K562 (cell line): ENCODE data around the gene COL15A1. TPM values are rescaled to one million over a fixed set of nuclear protein-coding genes. Genes with fewer than 3 reads are reported as not detected.

Experiments used
- ATAC-seq: fragments of 200-7000 bp; cut with Tn5 transposase; 3 replicates; pipeline ENCODE4 v1.9.1; 2020; ENCODE audit warnings: moderate library complexity
- BruUV-seq: library from RNA; stranded (reverse); fragments of 400-500 nt; replicated peaks from 2 replicates; lab custom pipeline; 2021; lab: Mats Ljungman, UMichigan
- CTCF ChIA-PET: fragments of 300-600 bp; formaldehyde crosslinking; extraction: SDS; loops from one replicate; lab custom pipeline; 2021; ENCODE audit warnings: low intra/inter-chr PET ratio; lab: Yijun Ruan, JAX
- POLR2A ChIA-PET: fragments of 300-600, 350-650 bp; sonication (Branson Sonifier 250); formaldehyde crosslinking; extraction: SDS; loops from one replicate; lab custom pipeline; 2021; ENCODE audit warnings: antibody characterized with exemption, inconsistent platforms; lab: Yijun Ruan, JAX
- DNase-seq, 4 experiments: peaks; one replicate each; pipeline versions ENCODE4 v3.0.0 to v3.0.0-alpha.2; 2011 to 2018; ENCODE audit warnings: low spot score in 3 of 4, mixed read lengths in 3 of 4; ENCODE audit errors: extremely low read depth in 1 of 4
- FAIRE-seq: peaks from 2 replicates; lab custom pipeline; 2011; peaks lifted over from hg19 to GRCh38; lab: Jason Lieb, UNC
- H2AFZ ChIP-seq: 2 replicates; pipeline ENCODE4 v1.6.0; 2011; ENCODE audit warnings: low read depth, low read length, control low read depth, inconsistent platforms
- H3K27ac ChIP-seq: fragments of 200-600 bp; 3 replicates; pipeline ENCODE4 v1.8.0; 2011; ENCODE audit warnings: low read depth, mild to moderate bottlenecking, control low read depth, inconsistent platforms, low read length, moderate library complexity, mixed read lengths; ENCODE audit errors: extremely low read depth
- H3K27me3 ChIP-seq, 2 experiments: fragments of 300-600 bp in 1 of 2; 2 replicates in 1 of 2; 3 replicates in 1 of 2; pipeline versions ENCODE4 v1.6.0 to v1.8.0; 2011; ENCODE audit warnings: inconsistent platforms in 2 of 2, low read length in 2 of 2, mild to moderate bottlenecking in 1 of 2, mixed read lengths in 1 of 2, moderate library complexity in 1 of 2; ENCODE audit not compliant: control insufficient read depth in 2 of 2, insufficient read depth in 2 of 2
- H3K36me3 ChIP-seq: fragments of 300-600 bp; 3 replicates; pipeline ENCODE4 v1.8.0; 2011; ENCODE audit warnings: mild to moderate bottlenecking, low read length, inconsistent platforms; ENCODE audit not compliant: control insufficient read depth, insufficient read depth
- H3K4me1 ChIP-seq, 2 experiments: fragments of 200-600 bp in 1 of 2; replicated peaks in 1 of 2; 2 replicates in 1 of 2; 3 replicates in 1 of 2; pipeline versions ENCODE4 v1.5.1 to v1.8.0; 2011; ENCODE audit warnings: inconsistent platforms in 2 of 2, low read length in 2 of 2, mild to moderate bottlenecking in 1 of 2, mixed read lengths in 1 of 2, moderate library complexity in 1 of 2; ENCODE audit not compliant: control insufficient read depth in 2 of 2, insufficient read depth in 2 of 2
- H3K4me2 ChIP-seq: 2 replicates; pipeline ENCODE4 v1.6.1; 2011; ENCODE audit warnings: low read length, control low read depth, inconsistent platforms, mixed read lengths; ENCODE audit not compliant: insufficient read depth
- H3K4me3 ChIP-seq: fragments of 200-600 bp; sonication (generic), shearing (Covaris generic); 2 replicates; pipeline ENCODE4 v1.5.1; 2016; ENCODE audit warnings: control low read depth, inconsistent platforms
- H3K79me2 ChIP-seq: fragments of 200-600 bp; 3 replicates; pipeline ENCODE4 v1.8.0; 2011; ENCODE audit warnings: low read length, inconsistent platforms; ENCODE audit not compliant: control insufficient read depth, insufficient read depth
- H3K9ac ChIP-seq, 2 experiments: 2 replicates each; pipeline versions ENCODE4 v1.6.0 to v1.6.1; 2011; ENCODE audit warnings: low read depth in 2 of 2, low read length in 2 of 2, control low read depth in 1 of 2, inconsistent platforms in 1 of 2, mild to moderate bottlenecking in 1 of 2, mixed read lengths in 1 of 2; ENCODE audit not compliant: insufficient read depth in 1 of 2
- H3K9me1 ChIP-seq: one replicate; pipeline ENCODE4 v1.6.0; 2011; ENCODE audit warnings: inconsistent platforms, mild to moderate bottlenecking, low read length, moderate library complexity; ENCODE audit not compliant: control insufficient read depth, insufficient read depth
- H3K9me3 ChIP-seq: replicated peaks from 2 replicates; pipeline ENCODE4 v1.5.1; 2011; ENCODE audit warnings: low read depth, low read length, inconsistent platforms; ENCODE audit not compliant: control insufficient read depth, insufficient read depth
- H4K20me1 ChIP-seq: replicated peaks from 2 replicates; pipeline ENCODE4 v1.6.1; 2011; ENCODE audit warnings: low read length, inconsistent platforms, mixed read lengths; ENCODE audit not compliant: control insufficient read depth, insufficient read depth
- CCAR2 ChIP-seq: fragments of 200-400 bp; formaldehyde crosslinking; IDR thresholded peaks from 2 replicates; pipeline ENCODE4 v1.6.1; 2017; ENCODE audit warnings: mild to moderate bottlenecking, low read depth, low read length
- PPARD ChIP-seq: fragments of 250-450 bp; sonication (Bioruptor Pico); IDR thresholded peaks from 2 replicates; pipeline ENCODE4 v1.8.0; 2022; ENCODE audit warnings: inconsistent platforms, mild to moderate bottlenecking, moderate library complexity
- PRDM10 ChIP-seq: fragments of 450-650 bp; IDR thresholded peaks from 2 replicates; pipeline ENCODE4 v1.6.1; 2018; ENCODE audit not compliant: partially characterized antibody
- RBM22 ChIP-seq: fragments of 200-400 bp; formaldehyde crosslinking; IDR thresholded peaks from 2 replicates; pipeline ENCODE4 v1.6.1; 2018; ENCODE audit warnings: low read length, low read depth; ENCODE audit not compliant: poor library complexity, severe bottlenecking
- TAF9B ChIP-seq: fragments of 450-650 bp; IDR thresholded peaks from 2 replicates; pipeline ENCODE4 v1.6.1; 2018; ENCODE audit warnings: mild to moderate bottlenecking; ENCODE audit not compliant: partially characterized antibody
- USF2 ChIP-seq: sonication (generic); formaldehyde crosslinking; IDR thresholded peaks from 2 replicates; pipeline ENCODE4 v1.5.0; 2020; ENCODE audit warnings: missing genetic modification reagents
- ZNF263 ChIP-seq: sonication (generic); formaldehyde crosslinking; IDR thresholded peaks from 2 replicates; pipeline ENCODE4 v1.8.0; 2022; ENCODE audit warnings: mild to moderate bottlenecking, missing genetic modification reagents, borderline replicate concordance
- WGBS: fragments of 100-300 bp; shearing (Covaris generic); methylation state at CpG from one replicate; pipeline ENCODE4 v1.1.6; 2016; ENCODE audit warnings: low coverage, mixed read lengths; ENCODE audit not compliant: insufficient coverage; ENCODE audit errors: missing lambda C conversion rate; 5-methylcytosine and 5-hydroxymethylcytosine counted together
- in situ Hi-C: fragments of 300-500 bp; cut with MboI; formaldehyde crosslinking; loops from 4 replicates; pipeline ENCODE4 v1.15.0; 2018; ENCODE audit warnings: inconsistent platforms, mixed read lengths
- intact Hi-C: fragments of 100-400 bp; cut with micrococcal nuclease; formaldehyde crosslinking; loops from 2 replicates; pipeline ENCODE4 v1.14.2; 2022
- polyA plus RNA-seq, 8 experiments: library from polyadenylated mRNA; depleted of rRNA in 4 of 8; stranded (reverse) in 5 of 8; unstranded in 3 of 8; fragments of >200 nt; fragmentation: Nextera tagmentation in 2 of 8; fragmentation: Illumina TruSeq in 1 of 8; extraction: Ambion mirVana in 2 of 8; extraction: Trizol in 1 of 8; gene quantifications; 2 replicates each; pipeline versions ENCODE4 v1.2.1 to v1.2.3, GENCODE V29; 2011 to 2014; ENCODE audit warnings: inconsistent platforms in 1 of 8, missing spikeins in 1 of 8
- total RNA-seq, 7 experiments: library from RNA; depleted of rRNA in 6 of 7; stranded (reverse); fragments of >200 nt in 6 of 7; fragmentation: Illumina TruSeq in 2 of 7; extraction: Trizol in 2 of 7; gene quantifications; 2 replicates each; pipeline versions ENCODE4 v1.2.1 to v1.2.3, GENCODE V29; 2011 to 2021; ENCODE audit warnings: low replicate concordance in 1 of 7

COL15A1 gene
- total and polyA plus RNA-seq, 9 of the 15 experiments (the other 6 are each of a cell fraction or from before 2014, with no cell fraction given), result 0.46 to 5.1 (median 2.6) TPM

DNA sequence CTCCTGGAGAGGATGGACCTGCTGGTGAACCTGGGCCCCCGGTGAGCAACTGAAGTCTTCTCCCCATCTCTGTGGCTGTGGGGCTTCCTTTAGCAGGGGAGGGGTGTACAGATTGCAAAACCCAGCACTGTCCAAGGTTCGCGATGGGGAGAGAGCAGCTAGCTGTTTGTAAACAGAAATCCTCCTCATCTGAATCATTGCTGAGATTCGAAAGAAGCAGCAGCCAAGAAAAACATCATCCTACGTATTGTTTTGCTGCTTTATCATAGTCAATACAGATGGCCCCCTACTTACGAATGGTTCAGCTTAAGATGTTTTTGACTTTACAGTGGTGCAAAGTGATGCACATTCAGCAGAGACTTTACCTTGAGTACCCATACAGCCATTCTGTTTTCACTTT, 81.3 kb downstream of the COL15A1 start:
- Histone ChIP-seq H3K27me3 (no peaks in the 10 kb centered on the region), H3K4me3 (no peak overlapping the region), H2AFZ (no peak overlapping the region), H3K4me1 (peaks cover 9 to 15% of the 10 kb centered on the region in 2 experiments; a peak in 4 of 5 replicates), H3K79me2 (no peaks in the 10 kb centered on the region), H3K27ac (no peak overlapping the region), H3K9me3 (no peaks in the 10 kb centered on the region), H3K9me1 (no peaks in the 10 kb centered on the region), H3K36me3 (no peaks in the 10 kb centered on the region), H3K9ac (no peak overlapping the region), H3K4me2 (no peak overlapping the region), H4K20me1 (no peaks in the 10 kb centered on the region)
- in situ Hi-C loops, result no loop called here
- ATAC-seq, result no peak
- DNase-seq, result no peak
- no peak for FAIRE-seq
- BruUV-seq, result no TSS peak
- intact Hi-C loops, result loop anchor here (5.0 kb wide), 1 partner anchor 52 kb away; no protein-coding TSS in a partner anchor
- ChIA-PET CTCF (no interaction called here), POLR2A (interaction anchor here (0.6 kb wide), 1 partner anchor 9 kb away, joined by 3 read pairs; no protein-coding TSS in a partner anchor)
- TF ChIP-seq ZNF263, result no peak
- peak; percentile 65 for TF ChIP-seq PRDM10
- TF ChIP-seq PPARD (CRISPR knock-in tag), result no peak
- no peak for TF ChIP-seq CCAR2
- no peak for TF ChIP-seq TAF9B
- no peak for TF ChIP-seq USF2
- TF ChIP-seq RBM22, result no peak
- TF ChIP-seq, all 486 proteins: peak for 1
- WGBS, result 47% methylated on average over 6 of the region's 6 CpGs
